SK-N-DZ (cell line): ENCODE results near the gene LYSMD2.

ENCODE experiments used
- DNase-seq: peaks from one replicate; pipeline ENCODE4 v3.0.0-alpha.2; 2015; ENCODE audit warnings: low spot score

LYSMD2 gene

DNA sequence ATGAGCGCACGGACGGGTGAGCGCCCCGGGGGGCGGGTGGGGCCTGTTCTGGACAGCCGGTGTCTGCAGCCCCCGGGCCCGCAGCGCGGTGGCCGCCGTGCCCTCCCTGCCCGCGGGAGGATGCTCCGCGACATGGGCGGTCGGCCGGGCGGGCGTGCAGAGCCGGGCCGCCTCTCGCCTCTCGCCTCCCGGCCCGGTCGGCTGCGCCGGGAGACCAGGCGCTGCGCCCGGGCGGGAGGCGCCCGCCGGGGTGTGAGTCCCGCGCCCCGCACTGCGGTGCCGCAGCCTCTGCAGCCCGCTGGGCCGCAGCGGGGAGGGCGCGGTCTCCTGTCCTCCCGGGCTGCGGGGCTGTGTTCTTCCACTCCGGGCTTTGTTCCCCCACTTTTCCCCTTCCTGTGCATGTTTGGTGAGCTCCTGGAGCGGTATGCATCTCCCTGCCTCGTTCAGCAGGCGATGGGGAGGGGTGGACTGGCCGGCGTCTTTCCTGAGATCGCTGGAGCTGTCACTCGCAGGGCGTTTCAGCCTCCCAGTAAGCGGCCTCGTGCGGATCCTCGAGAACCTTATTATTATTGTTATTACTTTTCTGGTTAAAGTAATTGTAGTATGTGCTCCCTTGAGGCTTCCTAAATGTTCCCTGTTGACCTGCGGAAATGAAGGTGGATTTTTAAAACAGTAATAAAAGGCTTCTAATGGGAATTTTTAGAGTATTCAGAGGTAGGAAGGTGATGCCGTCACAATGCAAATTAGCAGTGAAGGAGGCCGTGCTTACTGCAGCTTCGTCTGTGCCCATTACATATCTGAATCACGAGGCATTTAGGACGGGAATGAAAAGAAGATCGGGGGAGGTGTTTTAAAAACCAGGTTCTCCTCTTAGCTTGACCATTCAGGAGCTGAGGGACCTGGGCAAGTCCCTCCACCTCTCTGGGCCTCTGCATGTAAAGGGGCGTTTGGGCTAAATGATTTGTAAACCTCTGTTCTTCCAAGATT is 14.5 kb upstream of the LYSMD2 start:
- DNase-seq: peak; percentile 48

DNA sequence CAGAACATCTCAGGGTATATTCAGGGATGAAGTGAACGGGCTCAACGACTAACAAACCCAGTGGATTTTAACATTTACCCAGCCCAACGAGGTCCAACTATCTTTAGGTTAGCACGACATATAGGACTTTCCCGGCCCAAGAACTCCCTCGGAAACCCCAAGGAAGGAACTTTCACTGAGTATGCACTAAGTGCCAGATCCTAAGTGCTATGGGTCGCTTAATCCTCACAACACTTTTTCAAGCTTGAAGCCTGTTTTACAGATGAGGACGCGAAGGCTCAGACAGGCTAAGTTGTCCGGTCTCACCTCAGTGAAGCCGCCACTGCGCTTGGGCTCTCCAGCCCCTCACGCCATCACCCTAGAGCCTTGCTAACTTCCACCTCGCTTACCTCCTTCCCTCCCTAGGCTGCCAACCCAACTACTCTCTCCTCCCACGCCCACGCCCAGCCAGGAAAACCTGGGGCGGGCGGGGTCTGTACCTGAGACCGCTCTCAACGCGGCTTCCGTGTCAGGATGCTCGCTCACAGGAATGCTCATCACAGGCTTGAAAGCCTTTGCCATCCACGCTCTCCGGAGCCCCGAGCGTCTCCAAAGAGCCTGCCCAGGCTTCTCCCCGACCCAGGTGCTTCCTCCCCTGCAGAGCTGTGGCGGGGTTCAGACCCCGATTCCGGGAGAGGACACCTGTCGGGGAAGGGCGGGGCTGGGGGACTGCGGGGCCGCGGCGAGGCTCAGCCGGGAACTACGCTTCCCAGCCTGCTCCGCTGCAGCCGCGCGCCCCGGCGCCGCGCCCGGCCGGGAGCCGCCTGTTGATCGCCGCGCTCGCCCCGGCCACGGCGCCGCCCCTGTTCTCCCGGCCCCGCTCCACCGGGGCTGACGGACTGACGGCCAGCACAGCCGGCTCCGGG is 13.6 kb upstream of the LYSMD2 start, which contains the start of gene TMOD2:
TMOD2 (plus strand) TSS at position 806 of the 905 bp plus-strand sequence. CDS start 14,845 bp downstream, outside the sequence.
- peak; percentile 16 for DNase-seq

DNA sequence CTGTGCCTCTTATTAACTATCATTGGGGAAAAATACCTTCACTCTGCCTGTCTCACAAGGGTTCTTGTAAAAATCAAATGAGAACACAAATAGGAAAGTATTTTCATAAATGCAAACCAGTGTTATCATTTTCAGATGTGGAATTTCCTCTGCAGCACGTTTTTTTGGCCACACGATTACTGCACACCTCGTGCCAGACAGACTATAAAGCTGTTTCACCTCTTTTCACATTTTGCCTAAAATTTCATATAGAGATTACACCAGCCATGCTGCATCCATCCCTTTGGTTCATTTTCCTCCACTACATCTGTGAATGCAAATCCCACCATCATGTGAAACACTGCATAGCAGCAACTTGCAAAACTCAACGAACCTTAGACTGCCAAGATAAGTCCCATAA is 12.7 kb upstream of the LYSMD2 start:
- no peak for DNase-seq

DNA sequence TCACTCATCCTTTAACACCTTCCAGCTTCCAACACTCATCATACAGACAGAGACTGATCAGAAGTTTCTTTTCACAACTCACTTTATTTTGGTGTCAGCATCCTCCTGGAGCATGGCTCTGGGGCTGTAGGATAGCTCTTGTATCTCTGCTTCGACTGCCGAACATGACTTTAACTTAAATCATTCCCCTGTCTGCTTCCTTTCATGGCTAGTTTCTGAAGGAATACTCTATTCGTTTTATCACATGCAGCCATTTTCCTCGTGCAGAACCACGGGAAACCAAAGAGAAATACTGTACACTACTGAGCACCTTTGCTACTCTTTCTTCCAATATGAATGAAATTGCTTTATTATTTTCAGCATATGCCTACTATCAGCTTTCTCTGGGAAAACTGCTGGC is 11.9 kb upstream of the LYSMD2 start:
- no peak for DNase-seq

DNA sequence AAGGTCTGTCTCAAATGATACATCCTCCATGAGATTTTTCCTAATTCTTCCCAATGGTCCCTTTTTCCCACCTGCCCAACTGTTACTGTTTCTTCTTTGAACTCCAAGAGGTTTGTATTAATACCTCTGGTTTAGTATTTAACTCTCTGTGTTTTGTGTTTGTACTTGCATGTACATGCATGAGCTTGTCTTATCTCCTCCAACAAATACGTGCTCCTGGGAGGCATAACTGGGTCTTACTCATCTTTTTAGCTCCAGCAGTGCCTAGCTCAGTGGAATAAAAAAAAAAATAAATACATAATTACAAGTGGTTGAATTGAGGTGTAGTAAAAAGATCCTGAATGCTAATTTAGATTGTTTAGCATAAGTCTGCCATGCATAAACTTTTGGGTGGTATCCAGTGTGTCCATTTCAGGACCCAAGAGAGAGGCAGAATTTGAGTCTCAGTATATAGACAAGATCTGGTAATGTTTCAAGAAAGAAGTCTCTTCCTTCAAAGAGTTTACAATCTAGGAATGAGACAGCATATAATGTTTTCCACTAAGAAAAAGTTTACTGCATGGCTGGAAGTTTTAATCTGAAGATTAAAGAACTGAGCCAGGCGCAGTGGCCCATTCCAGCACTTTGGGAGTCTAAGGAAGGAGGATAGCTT is 1.7 kb upstream of the LYSMD2 start:
- DNase-seq: no peak

DNA sequence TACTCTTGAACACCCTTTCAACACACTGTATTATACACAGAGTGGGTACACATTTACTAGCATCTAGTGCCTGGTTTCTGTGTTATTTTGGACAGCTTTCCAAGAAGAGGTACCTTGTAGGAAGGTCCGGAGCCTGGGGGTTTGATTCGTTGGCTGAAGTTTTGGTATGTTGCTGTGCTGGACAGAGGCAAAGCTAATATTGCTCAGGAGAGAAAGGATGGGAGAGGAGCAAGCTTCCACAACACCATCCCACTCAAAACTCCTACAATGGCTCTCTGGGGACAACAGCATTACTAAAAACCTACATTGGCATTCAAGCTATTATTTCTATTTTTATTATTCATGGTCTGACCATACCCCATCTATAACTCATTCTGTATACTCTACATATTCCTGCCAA is 1.1 kb upstream of the LYSMD2 start:
- no peak for DNase-seq

DNA sequence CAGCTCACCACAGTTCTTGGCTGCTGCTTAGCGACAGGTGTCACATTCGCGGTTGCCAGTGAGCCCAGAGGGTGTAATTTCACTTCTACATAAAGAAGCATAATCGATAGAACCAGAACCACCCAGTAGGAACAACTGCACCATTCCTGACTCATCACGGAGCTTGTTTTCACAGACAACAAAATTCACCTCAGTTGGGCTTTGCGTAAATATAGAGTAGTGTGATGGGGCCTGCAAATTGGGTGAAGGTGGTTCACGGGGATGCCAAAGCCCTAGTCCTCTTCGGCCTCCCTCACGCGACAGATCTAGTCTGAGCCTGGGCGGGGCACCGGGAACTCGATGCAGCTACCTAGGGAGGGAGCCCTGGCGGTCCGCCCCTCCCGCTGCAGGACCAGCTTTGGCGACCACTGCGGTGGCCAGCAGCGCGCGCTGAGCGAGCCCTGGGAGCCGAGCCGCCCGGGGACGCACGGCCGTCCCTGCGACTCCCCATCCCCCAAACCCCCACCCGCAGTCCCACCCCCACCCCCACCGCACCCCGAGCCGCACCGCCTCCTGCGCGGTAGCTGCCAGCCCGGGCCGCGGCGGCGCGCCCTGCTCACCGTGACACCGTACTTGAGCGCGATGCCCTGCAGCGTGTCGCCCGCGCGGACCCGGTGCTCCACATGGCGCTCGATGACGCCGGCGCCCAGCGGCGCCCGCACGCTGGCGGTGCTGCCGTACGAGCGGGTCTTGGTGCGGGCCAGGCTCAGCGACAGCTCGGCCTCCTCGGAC is 519 bp downstream of the LYSMD2 start:
- peak; percentile 43 for DNase-seq

DNA sequence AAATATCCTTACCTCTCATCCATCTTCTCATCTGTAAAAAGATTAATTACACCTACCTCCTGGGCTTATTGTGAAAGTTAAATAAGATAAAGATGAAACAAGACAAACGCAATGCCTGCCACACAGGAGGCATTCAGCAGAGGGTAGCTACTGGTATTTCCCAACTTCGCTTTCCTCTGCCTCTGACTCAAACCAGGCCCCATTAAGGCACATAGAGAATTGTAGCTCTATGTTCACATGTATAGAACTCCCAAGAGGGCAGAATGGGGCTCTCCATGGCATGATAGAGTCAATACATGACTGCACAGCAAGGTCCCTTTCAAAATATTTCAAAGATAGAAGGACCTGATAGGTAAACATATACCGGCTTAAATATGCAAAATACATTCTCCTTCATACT is 1.4 kb downstream of the LYSMD2 start:
- no peak for DNase-seq

DNA sequence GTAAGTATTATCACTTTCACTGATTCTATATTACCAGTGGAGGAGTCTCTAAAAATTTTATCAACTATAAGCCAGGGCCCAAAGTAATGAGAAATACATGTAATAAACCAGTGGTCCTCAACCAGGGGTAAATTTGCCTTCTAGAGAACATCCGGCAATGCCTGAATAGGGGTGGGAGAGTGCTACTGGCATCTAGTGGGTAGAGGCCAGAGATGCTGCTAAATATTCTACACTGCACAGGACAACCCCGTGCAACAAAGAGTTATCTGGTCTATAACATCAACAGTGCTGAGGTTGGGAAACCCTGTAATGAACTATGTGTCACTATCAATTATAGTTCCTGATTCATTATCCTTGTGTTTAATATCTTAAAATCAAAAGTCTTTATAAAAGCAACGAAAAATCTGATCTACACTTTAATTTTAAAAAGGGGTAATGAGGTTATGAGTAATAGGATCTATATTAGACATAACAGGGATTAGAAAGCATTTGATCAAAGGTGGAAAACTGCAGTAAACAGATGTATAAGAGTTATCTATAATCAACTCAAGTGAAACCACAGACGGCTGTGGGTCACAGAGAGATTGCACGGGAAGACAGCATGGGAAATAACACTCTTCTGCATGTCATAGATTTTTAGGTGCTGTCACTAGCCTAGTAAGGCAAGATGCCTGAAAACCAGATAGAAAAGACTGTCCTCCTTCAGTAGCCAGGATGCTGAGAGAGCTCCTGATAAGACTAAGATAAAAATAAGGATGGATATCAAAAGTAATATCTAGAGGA is 2.0 kb downstream of the LYSMD2 start:
- DNase-seq: peak; percentile 57

DNA sequence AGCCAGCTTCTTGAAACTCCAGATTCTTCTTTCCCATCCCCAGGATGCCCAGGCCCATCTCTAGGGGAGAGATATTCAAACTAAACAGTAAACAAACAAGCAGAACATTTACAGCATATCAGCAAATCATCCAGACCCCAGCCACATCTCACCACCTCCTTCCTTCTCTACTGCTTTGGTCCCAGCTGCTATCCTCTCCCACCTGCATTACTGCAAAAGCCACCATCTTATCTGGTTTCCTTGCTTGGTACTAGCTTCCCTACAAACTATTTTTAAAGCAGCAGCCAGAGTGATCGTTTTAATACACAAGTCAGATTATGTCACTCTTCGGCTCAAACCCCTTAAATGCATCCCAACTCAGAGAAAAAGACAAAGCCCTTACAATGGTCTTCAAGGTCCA is 4.8 kb downstream of the LYSMD2 start:
- no peak for DNase-seq

DNA sequence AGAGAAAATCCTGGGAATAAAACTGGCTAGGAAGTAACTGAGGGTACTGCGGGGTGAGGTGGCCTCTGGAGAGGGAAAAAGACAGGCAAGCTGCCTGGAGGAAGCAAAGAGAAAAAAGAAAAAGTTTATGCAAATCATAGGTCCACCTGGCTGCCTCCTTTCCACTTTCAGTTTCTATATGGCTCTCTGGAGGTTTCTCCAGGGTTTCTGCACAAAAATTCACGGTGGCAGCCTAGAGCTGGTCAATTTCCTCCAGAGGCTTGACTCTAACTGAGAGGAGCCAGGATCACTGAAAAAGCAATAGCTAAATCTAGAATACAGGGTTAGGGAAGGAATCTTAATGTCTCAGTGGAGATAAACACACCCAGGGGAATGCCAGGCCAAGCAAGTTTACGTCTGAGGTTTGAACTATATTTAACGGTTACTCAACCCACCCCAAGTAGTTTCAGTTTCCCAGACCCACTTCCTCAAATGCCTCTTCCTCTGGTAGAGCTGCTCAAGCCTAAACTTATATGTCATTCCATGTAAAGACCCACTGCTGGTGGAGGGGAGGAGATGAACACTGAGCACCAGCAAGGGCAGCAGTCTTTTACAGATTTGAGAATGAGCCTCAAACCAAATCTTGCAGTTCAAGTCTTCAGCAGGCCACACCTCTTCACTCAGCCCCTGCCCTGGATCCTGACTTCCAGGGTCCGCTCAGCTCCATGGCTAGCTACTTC is 5.7 kb downstream of the LYSMD2 start:
- no peak for DNase-seq

DNA sequence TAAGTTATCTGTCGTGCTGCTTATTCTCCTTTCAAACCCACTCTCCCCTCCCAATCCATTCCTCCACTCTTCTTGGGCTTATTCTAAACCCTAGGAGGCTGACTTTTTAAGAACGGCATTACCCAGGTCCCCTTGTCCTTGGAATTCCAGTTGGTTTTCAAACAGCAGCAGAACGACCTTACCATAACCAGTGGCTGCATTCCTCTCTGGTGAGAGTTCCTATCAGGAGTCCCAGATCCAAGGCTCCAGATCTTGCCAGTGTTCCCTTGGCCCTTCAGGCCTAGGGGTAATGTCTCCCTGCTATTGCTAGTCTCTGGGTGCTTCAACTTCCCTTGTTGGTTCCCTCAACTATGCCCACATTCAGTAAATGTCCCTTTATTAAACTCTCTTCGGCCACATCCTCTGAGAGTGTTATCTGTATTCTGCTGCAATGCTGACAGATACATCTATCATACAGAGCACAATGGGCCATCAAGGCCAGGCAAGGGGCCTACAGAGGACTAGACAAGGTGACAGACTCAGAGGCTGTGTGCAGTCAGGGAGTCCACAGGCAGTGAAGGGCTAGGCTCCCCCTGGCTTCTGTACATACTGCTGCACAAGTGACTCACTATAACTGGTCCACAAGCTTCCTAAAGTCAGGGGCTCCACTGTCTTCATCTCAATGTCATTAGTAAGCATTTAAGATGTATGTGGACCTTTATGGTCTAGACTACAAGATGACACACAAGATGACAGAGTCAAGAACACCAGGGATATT is 10.1 kb downstream of the LYSMD2 start:
- peak; percentile 31 for DNase-seq

DNA sequence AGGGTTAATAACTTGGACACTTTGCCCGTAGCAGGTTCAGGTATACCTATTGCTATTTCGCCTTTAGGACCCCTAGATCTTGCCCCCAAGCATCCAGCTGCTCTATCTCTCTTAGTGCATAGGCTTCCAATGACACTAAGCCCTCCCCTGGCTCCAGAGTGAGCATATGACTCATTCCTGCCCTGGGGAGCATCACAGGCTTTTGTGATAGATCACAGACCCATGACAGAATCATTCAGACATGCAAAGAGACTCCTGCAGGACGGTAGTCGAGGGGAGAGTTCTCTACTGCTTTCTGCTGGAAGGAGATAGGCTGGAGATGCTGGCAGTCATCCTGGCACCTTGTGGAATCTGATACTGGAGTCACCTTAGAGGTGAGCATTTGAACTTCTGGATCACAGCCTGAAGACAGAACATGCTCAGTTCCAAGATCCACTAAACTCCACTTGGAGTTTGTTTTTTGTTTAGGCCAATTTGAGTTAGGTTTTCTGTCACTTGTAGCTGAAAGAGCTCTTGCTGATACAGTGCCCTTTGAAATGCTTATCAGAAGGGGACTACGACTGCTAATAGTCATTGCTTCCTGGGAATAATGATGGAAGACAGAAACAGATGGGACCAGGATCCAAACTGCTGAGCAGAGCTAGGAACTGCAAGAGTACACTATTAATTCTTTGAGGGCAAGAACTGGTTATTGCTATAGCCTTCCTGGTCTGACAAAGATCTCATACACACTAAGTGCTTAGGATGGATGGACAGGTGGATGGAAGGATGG is 11.0 kb downstream of the LYSMD2 start:
- peak; percentile 85 for DNase-seq

DNA sequence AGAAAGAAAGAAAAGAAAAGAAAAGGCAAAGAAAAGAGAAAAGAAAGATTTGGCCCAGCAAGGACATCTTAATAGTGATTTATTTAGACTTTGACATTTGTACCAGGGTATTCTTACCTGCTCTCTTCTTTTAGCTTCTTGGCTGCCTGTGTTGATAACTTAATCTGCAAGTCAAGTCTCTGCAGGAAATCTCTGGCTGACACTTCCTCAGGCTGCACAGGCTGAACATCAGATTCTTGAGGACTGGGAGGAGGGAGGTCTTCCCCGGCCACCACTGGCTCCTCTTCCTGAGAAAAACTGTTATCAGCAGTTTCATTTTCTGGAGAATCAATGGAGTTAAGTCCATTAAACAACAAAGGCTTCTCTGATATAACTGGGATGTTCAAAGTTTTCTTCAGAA is 12.8 kb downstream of the LYSMD2 start:
- no peak for DNase-seq

DNA sequence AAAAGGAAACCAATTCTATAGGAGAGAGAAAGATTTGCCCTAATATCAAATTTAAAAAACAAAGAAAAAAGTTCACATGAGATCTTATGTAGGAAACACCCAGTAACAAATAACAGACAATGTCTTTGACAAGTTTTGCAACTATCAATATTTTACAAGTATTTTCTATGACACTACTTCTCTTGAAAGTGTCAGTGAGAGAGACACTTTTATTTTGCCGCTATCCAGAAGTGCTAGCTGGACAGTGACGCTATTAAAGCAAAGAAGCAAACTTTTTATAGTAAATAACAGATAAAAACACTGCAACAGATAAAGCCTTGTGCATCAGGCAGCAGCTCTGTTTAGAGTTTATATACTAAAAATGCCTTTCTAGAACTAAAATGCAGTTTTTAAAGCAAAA is 13.3 kb downstream of the LYSMD2 start:
- no peak for DNase-seq

DNA sequence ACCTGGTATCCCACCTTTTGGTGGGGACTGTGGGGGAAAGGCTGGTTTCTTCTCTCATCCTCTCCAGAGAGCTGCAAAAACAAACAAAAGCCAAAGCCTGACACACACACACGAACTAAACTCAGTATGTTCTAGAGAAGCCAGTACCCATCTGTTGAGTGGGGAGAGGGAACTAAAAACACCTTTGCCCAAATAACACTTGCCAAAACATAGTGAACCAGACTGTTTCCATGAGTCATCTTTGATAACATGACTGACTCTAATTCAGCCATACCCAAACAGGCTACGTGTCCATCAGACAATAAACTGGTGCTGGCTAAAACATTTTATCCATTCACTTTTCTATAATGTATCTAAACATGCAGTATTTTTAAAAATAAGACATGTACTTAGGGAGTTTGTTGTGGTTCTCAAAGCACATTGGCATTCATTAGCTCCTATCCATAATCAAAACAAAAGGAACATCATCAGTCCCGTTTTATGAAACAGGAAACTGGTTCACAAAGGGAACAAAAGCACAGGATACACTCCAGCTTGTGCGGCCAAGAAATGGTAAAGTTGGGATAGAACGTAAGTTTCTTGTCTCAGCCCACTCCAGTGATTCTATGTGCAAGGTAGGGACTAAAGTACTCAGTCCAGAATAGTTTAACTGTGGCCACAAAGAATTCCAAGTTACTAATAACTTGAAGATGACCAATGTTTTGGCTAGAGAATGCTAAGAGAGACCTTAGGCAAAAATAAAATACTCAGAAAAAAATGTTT is 16.1 kb downstream of the LYSMD2 start:
- DNase-seq: no peak
